ENCODE data around the gene RHAG. TPM values are rescaled to one million over a fixed set of nuclear protein-coding genes. Genes with fewer than 3 reads are reported as not detected.

RHAG gene
- total RNA-seq, 1 donor from 2014 or later = not detected

DNA sequence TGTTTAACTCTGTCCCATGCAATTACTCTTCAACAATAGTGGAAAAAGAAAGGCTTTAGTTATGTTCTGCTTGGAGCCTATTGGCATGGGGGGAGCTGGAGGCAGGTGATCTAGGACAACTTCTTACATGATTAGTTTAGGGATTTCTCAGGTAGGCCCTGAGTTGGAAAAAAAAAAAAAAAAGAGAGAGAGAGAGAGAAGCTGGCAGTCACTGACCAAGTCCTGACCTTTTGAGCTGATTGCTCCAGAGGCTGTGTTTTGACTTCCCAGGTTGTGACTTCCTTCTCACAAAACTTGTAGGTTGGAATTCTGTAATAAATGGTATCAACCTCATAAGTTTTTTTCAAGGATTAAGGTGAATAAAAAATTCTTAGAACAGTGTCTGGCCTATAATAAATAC, 78.4 kb downstream of the RHAG start:
- H3K36me3 ChIP-seq = no peaks in the 10 kb centered on the region
- no peak for ATAC-seq

DNA sequence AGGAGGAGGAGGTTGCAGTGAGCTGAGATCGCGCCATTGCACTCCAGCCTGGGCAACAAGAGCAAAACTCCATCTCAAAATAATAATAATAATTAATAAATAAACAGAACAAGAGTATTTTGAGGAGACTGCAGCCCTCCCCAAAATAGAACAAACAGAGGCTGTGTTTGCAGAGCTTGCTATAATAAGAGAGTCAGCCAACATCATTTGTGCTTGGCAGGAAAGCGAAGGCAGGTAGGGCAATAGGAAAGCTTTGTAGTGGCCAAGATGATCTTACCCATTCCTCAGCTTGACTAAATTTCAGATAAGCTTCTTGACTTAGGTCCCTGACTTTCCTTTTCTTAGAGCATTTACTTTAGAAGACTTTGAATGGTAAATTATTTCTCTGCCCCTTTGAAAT, 79.5 kb downstream of the RHAG start:
- H3K36me3 ChIP-seq = no peaks in the 10 kb centered on the region
- peak; percentile 57 for ATAC-seq
- TF ChIP-seq, protein P1, sequence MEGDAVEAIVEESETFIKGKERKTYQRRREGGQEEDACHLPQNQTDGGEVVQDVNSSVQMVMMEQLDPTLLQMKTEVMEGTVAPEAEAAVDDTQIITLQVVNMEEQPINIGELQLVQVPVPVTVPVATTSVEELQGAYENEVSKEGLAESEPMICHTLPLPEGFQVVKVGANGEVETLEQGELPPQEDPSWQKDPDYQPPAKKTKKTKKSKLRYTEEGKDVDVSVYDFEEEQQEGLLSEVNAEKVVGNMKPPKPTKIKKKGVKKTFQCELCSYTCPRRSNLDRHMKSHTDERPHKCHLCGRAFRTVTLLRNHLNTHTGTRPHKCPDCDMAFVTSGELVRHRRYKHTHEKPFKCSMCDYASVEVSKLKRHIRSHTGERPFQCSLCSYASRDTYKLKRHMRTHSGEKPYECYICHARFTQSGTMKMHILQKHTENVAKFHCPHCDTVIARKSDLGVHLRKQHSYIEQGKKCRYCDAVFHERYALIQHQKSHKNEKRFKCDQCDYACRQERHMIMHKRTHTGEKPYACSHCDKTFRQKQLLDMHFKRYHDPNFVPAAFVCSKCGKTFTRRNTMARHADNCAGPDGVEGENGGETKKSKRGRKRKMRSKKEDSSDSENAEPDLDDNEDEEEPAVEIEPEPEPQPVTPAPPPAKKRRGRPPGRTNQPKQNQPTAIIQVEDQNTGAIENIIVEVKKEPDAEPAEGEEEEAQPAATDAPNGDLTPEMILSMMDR (IDR thresholded peaks at IDR 0.05) = no peak

More for the DNA sequence above, 78.4 kb downstream of the RHAG start:
- no peak overlapping the region for H3K4me3 ChIP-seq
- TF ChIP-seq, protein P1 (IDR thresholded peaks at IDR 0.05) = no peak
- no peak for DNase-seq
- intact Hi-C loops (cut with DNase I) = no loop called here
- no peaks in the 10 kb centered on the region for H3K9me3 ChIP-seq
- H3K4me1 ChIP-seq = no peaks in the 10 kb centered on the region
- peaks cover 4% of the 10 kb centered on the region for H3K27me3 ChIP-seq
- no peak overlapping the region for H3K27ac ChIP-seq

GRCh38 chr6:49556429-49556837, 80.2 kb downstream of the RHAG start:
- DNase-seq (no peak), ATAC-seq (peak; percentile 95)
- Histone ChIP-seq H3K27me3 (peaks cover 14% of the 10 kb centered on the region), H3K4me1 (no peaks in the 10 kb centered on the region), H3K27ac (no peak overlapping the region), H3K4me3 (no peak overlapping the region), H3K9me3 (no peaks in the 10 kb centered on the region), H3K36me3 (no peaks in the 10 kb centered on the region)
- intact Hi-C loops (cut with DNase I) = no loop called here
- TF ChIP-seq, protein P1 (IDR thresholded peaks at IDR 0.05) = no peak

More for the DNA sequence above, 79.5 kb downstream of the RHAG start:
- H3K27me3 ChIP-seq = peaks cover 11% of the 10 kb centered on the region
- no peaks in the 10 kb centered on the region for H3K4me1 ChIP-seq
- H3K27ac ChIP-seq = peak overlapping the region; percentile 44
- no peak for DNase-seq
- intact Hi-C loops (cut with DNase I) = no loop called here
- no peak overlapping the region for H3K4me3 ChIP-seq
- H3K9me3 ChIP-seq = no peaks in the 10 kb centered on the region

- Histone ChIP-seq H3K4me1 (peaks cover 3% of the 10 kb centered on the region), H3K9me3 (no peaks in the 10 kb centered on the region), H3K27ac (no peak overlapping the region), H3K27me3 (peaks cover 14% of the 10 kb centered on the region), H3K36me3 (no peaks in the 10 kb centered on the region), H3K4me3 (no peak overlapping the region)
- TF ChIP-seq, protein P1 (IDR thresholded peaks at IDR 0.05) = no peak
- ATAC-seq (no peak), DNase-seq (no peak)
- intact Hi-C loops (cut with DNase I) = no loop called here
These were observed 80.7 kb downstream of the RHAG start for GRCh38 chr6:49555951-49556350.

Other genes starting within 250 kb of the RHAG start
- 23.3 TPM for gene MMUT, start 173.6 kb downstream of the RHAG start, total RNA-seq
- 3.8 TPM for gene CENPQ, start 173.5 kb downstream of the RHAG start, total RNA-seq
- gene GLYATL3, start 136.9 kb downstream of the RHAG start, total RNA-seq = not detected
- gene C6orf141, start 86.2 kb downstream of the RHAG start, total RNA-seq = 2.1 TPM
- not detected for gene CRISP2, start 76.7 kb upstream of the RHAG start, total RNA-seq
- gene CRISP3, start 107.5 kb upstream of the RHAG start, total RNA-seq = not detected
- not detected for gene PGK2, start 150.4 kb upstream of the RHAG start, total RNA-seq
- gene CRISP1, start 229.7 kb upstream of the RHAG start, total RNA-seq = not detected